ENCODE measurements around the gene VWF. TPM values are rescaled to one million over a fixed set of nuclear protein-coding genes. Genes with fewer than 3 reads are reported as not detected.

VWF gene
- total and polyA plus RNA-seq, 2 of the 4 experiments (the other 2 are of a cell fraction): under 0.01 to 0.09 TPM

GRCh38 chr12:5984873-5985272, 139.6 kb downstream of the VWF start:
- POLR2A ChIA-PET (ENCODE audit: unreplicated experiment): no interaction called here
- H3K56ac ChIP-seq (ENCODE audit: extremely low read depth, insufficient read depth, low read length): no peak overlapping the region
- no peak overlapping the region for H2AK9ac ChIP-seq (replicated peaks; ENCODE audit: low read depth, low read length, poor library complexity)
- peaks cover 22% of the 10 kb centered on the region for H3K27me3 ChIP-seq (ENCODE audit: control insufficient read depth, insufficient read depth, low read length)
- no peak overlapping the region for H3K23ac ChIP-seq (ENCODE audit: low read depth, low read length)
- no peak overlapping the region for H3K27ac ChIP-seq (ENCODE audit: insufficient read depth, low read length)
- H3K79me1 ChIP-seq (ENCODE audit: low read depth in 1 of 2, low read length in 2 of 2): no peaks in the 10 kb centered on the region
- no peak overlapping the region for H2BK5ac ChIP-seq (ENCODE audit: low read depth, low read length, poor library complexity, severe bottlenecking)
- H3K4me2 ChIP-seq (ENCODE audit: low read depth, low read length): no peak overlapping the region
- dilution Hi-C loops (cut with HindIII; ENCODE audit: low sequenced_read_pairs, unreplicated experiment) (no loop called here), intact Hi-C loops (cut with micrococcal nuclease) (loop anchor here (10.0 kb wide), 1 partner anchor 570 kb away; the partner anchor contains the start of gene IFFO1), in situ Hi-C loops (cut with MboI; ENCODE audit: low sequenced_read_pairs) (loop anchor here (5.0 kb wide), 2 partner anchors 47 to 302 kb away; no protein-coding TSS in a partner anchor)
- no peak overlapping the region for H3K4ac ChIP-seq (ENCODE audit: low read depth, low read length)
- H2BK20ac ChIP-seq (ENCODE audit: low read depth, low read length): no peak overlapping the region
- no peak overlapping the region for H4K5ac ChIP-seq (ENCODE audit: low read depth, low read length)
- no peak overlapping the region for H2BK15ac ChIP-seq (ENCODE audit: low read depth, low read length)
- no peak overlapping the region for H2AFZ ChIP-seq (replicated peaks; ENCODE audit: low read length, poor library complexity)
- H4K20me1 ChIP-seq (ENCODE audit: insufficient read depth, low read length): no peaks in the 10 kb centered on the region
- H3K18ac ChIP-seq (ENCODE audit: low read depth, low read length): no peak overlapping the region
- H4K91ac ChIP-seq (ENCODE audit: insufficient read depth, low read depth, low read length): no peak overlapping the region
- H3K14ac ChIP-seq (replicated peaks; ENCODE audit: low read depth, low read length): no peak overlapping the region
- H3K4me1 ChIP-seq (ENCODE audit: control insufficient read depth, insufficient read depth, low read length): no peaks in the 10 kb centered on the region
- DNase-seq (no peak), ATAC-seq (ENCODE audit: low read depth) (no peak)
- H2BK120ac ChIP-seq (ENCODE audit: low read depth, low read length): no peak overlapping the region
- no peaks in the 10 kb centered on the region for H3K9me1 ChIP-seq (ENCODE audit: insufficient read depth, low read length)
- CTCF ChIA-PET: interaction anchor here (0.6 kb wide), 1 partner anchor 237 kb away, joined by 3 read pairs; no protein-coding TSS in a partner anchor
- TF ChIP-seq CHD1 (IDR thresholded peaks at IDR 0.05; ENCODE audit: low read depth, low read length): no peak
- TF ChIP-seq MAZ (IDR thresholded peaks at IDR 0.05; ENCODE audit: borderline replicate concordance, low read depth, low read length): no peak
- no peak for TF ChIP-seq POLR2A (IDR thresholded peaks at IDR 0.05; ENCODE audit: low read depth, low read length)
- TF ChIP-seq MXI1 (IDR thresholded peaks at IDR 0.05; ENCODE audit: borderline replicate concordance, low read depth, low read length): no peak
- no peak for TF ChIP-seq BHLHE40 (IDR thresholded peaks at IDR 0.05; ENCODE audit: low read depth, low read length)
- no peak for TF ChIP-seq NFE2L2 (IDR thresholded peaks at IDR 0.05; ENCODE audit: low read depth, low read length)
- TF ChIP-seq MAFK (IDR thresholded peaks at IDR 0.05; ENCODE audit: low read depth, low read length): no peak
- TF ChIP-seq RFX5 (IDR thresholded peaks at IDR 0.05; ENCODE audit: low read depth, low read length): no peak
- no peak for TF ChIP-seq CTCF (conservative IDR thresholded peaks at IDR 0.05; ENCODE audit: low read depth, low read length)
- no peak for TF ChIP-seq USF2 (IDR thresholded peaks at IDR 0.05; ENCODE audit: low read depth, low read length)
- TF ChIP-seq ELK1 (IDR thresholded peaks at IDR 0.05; ENCODE audit: borderline replicate concordance, low read depth, low read length): no peak
- no peak for TF ChIP-seq CEBPB (IDR thresholded peaks at IDR 0.05; ENCODE audit: low read depth, low read length)
- no peak for TF ChIP-seq SMC3 (IDR thresholded peaks at IDR 0.05; ENCODE audit: low read depth, low read length)
- TF ChIP-seq FOS (IDR thresholded peaks at IDR 0.05; ENCODE audit: low read depth, low read length): no peak
- no peak for TF ChIP-seq RCOR1 (IDR thresholded peaks at IDR 0.05; ENCODE audit: insufficient replicate concordance, low read length)
- no peak for TF ChIP-seq RAD21 (IDR thresholded peaks at IDR 0.05; ENCODE audit: low read length)
- no peak overlapping the region for H2AK5ac ChIP-seq (ENCODE audit: low read depth, low read length)
- H4K8ac ChIP-seq (ENCODE audit: low read depth in 2 of 2, low read length in 2 of 2): no peak overlapping the region
- no peaks in the 10 kb centered on the region for H3K36me3 ChIP-seq (ENCODE audit: control insufficient read depth, insufficient read depth, low read length)
- no peak overlapping the region for H3K4me3 ChIP-seq (ENCODE audit: insufficient read depth, low read depth, low read length)
- WGBS, 2 experiments (ENCODE audit: extremely low coverage in 2 of 2, insufficient read length in 1 of 2): no CpG with 5 or more reads among the region's 9 CpGs
- H3K9me3 ChIP-seq (ENCODE audit: control insufficient read depth, insufficient read depth, low read length): no peaks in the 10 kb centered on the region
- no TSS peak for BruUV-seq (replicated peaks)
- no peak overlapping the region for H3K9ac ChIP-seq (ENCODE audit: low read depth, low read length)

Measured in IMR-90 (cell line).